GM12878 (cell line): ENCODE data around the gene PPP1R14B. TPM values are rescaled to one million over a fixed set of nuclear protein-coding genes. Genes with fewer than 3 reads are reported as not detected.

Experiments
- ATAC-seq: fragments of 200-7000 bp; cut with Tn5 transposase; 3 replicates; pipeline ENCODE4 v1.9.1; 2020; ENCODE audit warnings: mild to moderate bottlenecking, moderate library complexity
- BruUV-seq: library from RNA; stranded (reverse); fragments of 400-500 nt; replicated peaks from 2 replicates; lab custom pipeline; 2021; lab: Mats Ljungman, UMichigan
- CTCF ChIA-PET: fragments of 300-600 bp; sonication (Branson Sonifier 250); formaldehyde crosslinking; extraction: SDS; loops from one replicate; lab custom pipeline; 2021; ENCODE audit warnings: inconsistent platforms; lab: Yijun Ruan, JAX
- POLR2A ChIA-PET: fragments of 350-600 bp; formaldehyde crosslinking; extraction: SDS; loops from one replicate; lab custom pipeline; 2021; ENCODE audit warnings: inconsistent platforms; lab: Charles Lee
- RAD21 ChIA-PET: fragments of 300-600 bp; sonication (Branson Sonifier 250); formaldehyde crosslinking; loops from one replicate; lab custom pipeline; 2023; ENCODE audit warnings: antibody characterized with exemption; ENCODE audit not compliant: unreplicated experiment; lab: Charles Lee
- SMC1A ChIA-PET: fragments of 300-600 bp; sonication (Branson Sonifier 250); formaldehyde crosslinking; loops from one replicate; lab custom pipeline; 2023; ENCODE audit not compliant: unreplicated experiment, uncharacterized antibody; lab: Charles Lee
- DNase-seq: peaks from one replicate; pipeline ENCODE4 v3.0.0-alpha.2; 2011; ENCODE audit warnings: low read depth, low spot score
- FAIRE-seq: peaks from 3 replicates; lab custom pipeline; 2011; peaks lifted over from hg19 to GRCh38; lab: Jason Lieb, UNC
- H2AFZ ChIP-seq: 2 replicates; pipeline ENCODE4 v1.6.0; 2011; ENCODE audit warnings: low read depth, low read length, control low read depth; ENCODE audit not compliant: control insufficient read depth
- H3K27ac ChIP-seq: 2 replicates; pipeline ENCODE4 v1.5.1; 2011; ENCODE audit warnings: control low read depth; ENCODE audit not compliant: control insufficient read depth, insufficient read depth
- H3K27me3 ChIP-seq, 2 experiments: replicated peaks in 1 of 2; 2 replicates each; pipeline versions ENCODE4 v1.6.0 to v1.6.1; 2011; ENCODE audit warnings: low read length in 1 of 2; ENCODE audit not compliant: control insufficient read depth in 2 of 2, insufficient read depth in 2 of 2
- H3K36me3 ChIP-seq, 2 experiments: 2 replicates each; pipeline ENCODE4 v1.5.1; 2011; ENCODE audit warnings: low read length in 1 of 2; ENCODE audit not compliant: control insufficient read depth in 2 of 2, insufficient read depth in 2 of 2
- H3K4me1 ChIP-seq: 2 replicates; pipeline ENCODE4 v1.6.1; 2011; ENCODE audit warnings: mild to moderate bottlenecking, low read length, moderate library complexity, mixed read lengths; ENCODE audit not compliant: control insufficient read depth, insufficient read depth
- H3K4me2 ChIP-seq: 2 replicates; pipeline ENCODE4 v1.6.0; 2011; ENCODE audit warnings: control low read depth; ENCODE audit not compliant: control insufficient read depth, insufficient read depth
- H3K4me3 ChIP-seq: fragments of 200-600 bp; sonication (generic); 2 replicates; pipeline ENCODE4 v1.5.1; 2016
- H3K79me2 ChIP-seq: 2 replicates; pipeline ENCODE4 v1.6.0; 2011; ENCODE audit warnings: low read length; ENCODE audit not compliant: control insufficient read depth, insufficient read depth
- H3K9ac ChIP-seq: 2 replicates; pipeline ENCODE4 v1.8.0; 2011; ENCODE audit warnings: low read length, control low read depth, mixed read lengths; ENCODE audit not compliant: control insufficient read depth, insufficient read depth
- H3K9me3 ChIP-seq: replicated peaks from 3 replicates; pipeline ENCODE4 v1.5.1; 2011; ENCODE audit warnings: mild to moderate bottlenecking, low read length; ENCODE audit not compliant: control insufficient read depth, insufficient read depth
- H4K20me1 ChIP-seq: 2 replicates; pipeline ENCODE4 v1.6.0; 2011; ENCODE audit not compliant: control insufficient read depth, insufficient read depth
- ATF7 ChIP-seq: fragments of 450-650 bp; IDR thresholded peaks from 2 replicates; pipeline ENCODE4 v1.6.1; 2016; ENCODE audit warnings: low read depth, mild to moderate bottlenecking
- BCL11A ChIP-seq: IDR thresholded peaks from 2 replicates; pipeline ENCODE4 v1.6.1; 2011; ENCODE audit warnings: low read depth, low read length
- EGR1 ChIP-seq, 2 experiments: IDR thresholded peaks; 1 replicate in 1 of 2; 2 replicates in 1 of 2; pipeline ENCODE4 v1.6.1; 2011 to 2012; ENCODE audit warnings: low read depth in 2 of 2, low read length in 2 of 2, borderline replicate concordance in 1 of 2, mild to moderate bottlenecking in 1 of 2, moderate library complexity in 1 of 2
- FOS ChIP-seq: IDR thresholded peaks from 3 replicates; pipeline ENCODE4 v1.6.1; 2011; ENCODE audit warnings: borderline replicate concordance; ENCODE audit not compliant: insufficient read length; ENCODE audit errors: extremely low read depth
- FOXM1 ChIP-seq: IDR thresholded peaks from 2 replicates; pipeline ENCODE4 v1.6.1; 2012; ENCODE audit warnings: low read depth, mild to moderate bottlenecking, inconsistent platforms, low read length, moderate library complexity
- IKZF1 ChIP-seq: fragments of 450-650 bp; conservative IDR thresholded peaks from 2 replicates; pipeline ENCODE4 v1.6.1; 2017; ENCODE audit warnings: antibody characterized with exemption, mild to moderate bottlenecking
- JUNB ChIP-seq: IDR thresholded peaks from 2 replicates; pipeline ENCODE4 v1.6.1; 2016; ENCODE audit warnings: antibody characterized with exemption, mild to moderate bottlenecking
- MXI1 ChIP-seq: fragments of 150-350 bp; IDR thresholded peaks from 2 replicates; pipeline ENCODE4 v1.6.1; 2011; ENCODE audit warnings: low read depth, mild to moderate bottlenecking, inconsistent platforms, low read length, improper control_type of control experiment
- POLR2AphosphoS5 ChIP-seq: IDR thresholded peaks from 2 replicates; pipeline ENCODE4 v1.6.1; 2011; ENCODE audit warnings: mild to moderate bottlenecking, low read length, inconsistent platforms
- RUNX3 ChIP-seq: IDR thresholded peaks from 2 replicates; pipeline ENCODE4 v1.6.1; 2012; ENCODE audit warnings: low read length, inconsistent platforms
- SKIL ChIP-seq: fragments of 450-650 bp; IDR thresholded peaks from 2 replicates; pipeline ENCODE4 v1.6.1; 2017; ENCODE audit warnings: mild to moderate bottlenecking, low read depth, inconsistent platforms; ENCODE audit not compliant: poor library complexity, severe bottlenecking
- WGBS: methylation state at CpG from one replicate; pipeline ENCODE4 v1.1.6; 2016; ENCODE audit warnings: low lambda C conversion rate; ENCODE audit not compliant: insufficient replicate concordance, insufficient coverage; ENCODE audit errors: missing lambda C conversion rate; 5-methylcytosine and 5-hydroxymethylcytosine counted together
- in situ Hi-C: fragments of 300-500 bp; cut with MboI; formaldehyde crosslinking; loops from 9 replicates; pipeline ENCODE4 v1.14.3; 2018; ENCODE audit warnings: mixed read lengths
- intact Hi-C: fragments of 100-400 bp; cut with micrococcal nuclease; formaldehyde crosslinking; loops from one replicate; pipeline ENCODE4 v1.14.2; 2022; ENCODE audit not compliant: unreplicated experiment
- polyA plus RNA-seq, 11 experiments: library from polyadenylated mRNA; depleted of rRNA in 4 of 11; unstranded in 6 of 11; stranded (reverse) in 5 of 11; fragments of >200 nt; fragmentation: Nextera tagmentation in 4 of 11; fragmentation: Illumina TruSeq in 1 of 11; extraction: Ambion mirVana in 4 of 11; extraction: Trizol in 1 of 11; gene quantifications; 1 replicate in 1 of 11; 2 replicates in 10 of 11; pipeline versions ENCODE4 v1.2.1 to v1.2.3, GENCODE V29; 2011 to 2016; ENCODE audit warnings: inconsistent platforms in 2 of 11, missing spikeins in 2 of 11, low read depth in 1 of 11
- total RNA-seq, 4 experiments: library from RNA; depleted of rRNA in 3 of 4; stranded (reverse); fragments of >200 nt in 3 of 4; fragmentation: Illumina TruSeq in 1 of 4; extraction: Trizol in 1 of 4; gene quantifications; 2 replicates each; pipeline versions ENCODE4 v1.2.1 to v1.2.3, GENCODE V29; 2013 to 2021
- TF ChIP-seq, protein P1 (sequence below): fragments of 450-650 bp; IDR thresholded peaks from 2 replicates; pipeline ENCODE4 v1.6.1; 2017; ENCODE audit warnings: borderline replicate concordance
- TF ChIP-seq, protein P2 (sequence below): IDR thresholded peaks from 2 replicates; pipeline ENCODE4 v1.6.1; 2011; ENCODE audit warnings: borderline replicate concordance, low read depth, mild to moderate bottlenecking, moderate library complexity, mixed read lengths, low read length; ENCODE audit not compliant: insufficient read depth; ENCODE audit errors: extremely low read length

Gene PPP1R14B
- total and polyA plus RNA-seq, 10 of the 15 experiments (the other 5 are each of a cell fraction or from before 2014, with no cell fraction given) = 8.4 to 283 (median 124) TPM

DNA sequence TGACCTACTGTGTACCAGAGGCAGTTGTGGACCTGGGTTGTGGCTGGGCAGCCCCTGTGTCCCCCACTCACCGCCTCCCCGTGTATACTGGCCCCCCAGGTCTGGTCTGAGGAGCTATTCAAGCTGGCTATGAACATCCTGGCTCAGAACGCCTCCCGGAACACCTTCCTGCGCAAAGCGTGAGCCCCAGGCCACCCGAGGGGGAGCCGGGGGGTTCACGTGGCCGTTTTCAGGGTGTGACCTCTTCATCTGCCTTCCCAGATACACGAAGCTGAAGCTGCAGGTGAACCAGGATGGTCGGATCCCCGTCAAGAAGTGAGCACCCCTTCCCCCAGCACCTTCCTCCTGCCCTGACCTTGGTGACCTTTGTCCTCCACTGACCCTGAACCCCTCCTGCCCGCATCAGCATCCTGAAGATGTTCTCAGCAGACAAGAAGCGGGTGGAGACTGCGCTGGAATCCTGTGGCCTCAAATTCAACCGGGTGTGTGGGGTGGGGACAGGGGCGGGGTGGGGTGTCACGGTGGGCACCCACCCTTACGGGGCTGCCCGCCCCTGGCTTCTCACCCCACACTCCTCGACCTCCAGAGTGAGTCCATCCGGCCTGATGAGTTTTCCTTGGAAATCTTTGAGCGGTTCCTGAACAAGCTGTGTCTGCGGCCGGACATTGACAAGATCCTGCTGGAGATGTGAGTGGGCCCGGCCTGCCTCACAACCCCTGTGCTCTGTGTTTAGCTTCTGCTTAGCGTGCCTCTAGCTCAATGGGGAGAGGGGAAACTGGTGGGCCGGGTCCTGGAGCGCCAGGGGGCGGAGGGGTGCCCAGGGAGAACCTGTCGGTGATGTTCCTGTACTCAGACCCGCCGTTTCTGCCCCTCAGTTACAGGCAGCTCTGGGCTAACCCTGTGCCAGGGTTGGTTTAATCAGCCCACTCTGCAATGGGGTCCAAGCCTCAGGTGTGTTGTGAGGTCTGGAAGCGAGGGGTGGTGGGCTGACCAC, 8.7 kb upstream of the PPP1R14B start:
- Histone ChIP-seq H3K27ac (no peak overlapping the region), H3K27me3 (no peaks in the 10 kb centered on the region), H3K9me3 (no peaks in the 10 kb centered on the region), H3K36me3 (peaks cover 0 to 5% of the 10 kb centered on the region in 2 experiments; a peak in 2 of 4 replicates), H4K20me1 (no peaks in the 10 kb centered on the region), H3K4me1 (peaks cover 17% of the 10 kb centered on the region), H3K9ac (no peak overlapping the region), H3K4me3 (no peak overlapping the region), H3K4me2 (no peak overlapping the region), H2AFZ (no peak overlapping the region), H3K79me2 (no peaks in the 10 kb centered on the region; the same call in 1 of the 2 replicates)
- DNase-seq = no peak
- CTCF ChIA-PET = interaction anchor here (0.9 kb wide), 1 partner anchor 45 kb away, joined by 4 read pairs; the partner anchor contains the start of gene CATSPERZ
- in situ Hi-C loops = no loop called here
- FAIRE-seq = no peak
- no peak for ATAC-seq
- TF ChIP-seq POLR2AphosphoS5 (no peak), RUNX3 (no peak), JUNB (no peak), SKIL (no peak), MXI1 (no peak), ATF7 (no peak), BCL11A (no peak), FOXM1 (no peak), EGR1 (IDR thresholded peaks at IDR 0.05; ENCODE audit: borderline replicate concordance in 1 of 2, low read depth in 2 of 2, low read length in 2 of 2) (no peak), FOS (no peak), IKZF1 (no peak)
- TF ChIP-seq, protein P1, sequence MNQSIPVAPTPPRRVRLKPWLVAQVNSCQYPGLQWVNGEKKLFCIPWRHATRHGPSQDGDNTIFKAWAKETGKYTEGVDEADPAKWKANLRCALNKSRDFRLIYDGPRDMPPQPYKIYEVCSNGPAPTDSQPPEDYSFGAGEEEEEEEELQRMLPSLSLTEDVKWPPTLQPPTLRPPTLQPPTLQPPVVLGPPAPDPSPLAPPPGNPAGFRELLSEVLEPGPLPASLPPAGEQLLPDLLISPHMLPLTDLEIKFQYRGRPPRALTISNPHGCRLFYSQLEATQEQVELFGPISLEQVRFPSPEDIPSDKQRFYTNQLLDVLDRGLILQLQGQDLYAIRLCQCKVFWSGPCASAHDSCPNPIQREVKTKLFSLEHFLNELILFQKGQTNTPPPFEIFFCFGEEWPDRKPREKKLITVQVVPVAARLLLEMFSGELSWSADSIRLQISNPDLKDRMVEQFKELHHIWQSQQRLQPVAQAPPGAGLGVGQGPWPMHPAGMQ = no peak
- TF ChIP-seq, protein P2, sequence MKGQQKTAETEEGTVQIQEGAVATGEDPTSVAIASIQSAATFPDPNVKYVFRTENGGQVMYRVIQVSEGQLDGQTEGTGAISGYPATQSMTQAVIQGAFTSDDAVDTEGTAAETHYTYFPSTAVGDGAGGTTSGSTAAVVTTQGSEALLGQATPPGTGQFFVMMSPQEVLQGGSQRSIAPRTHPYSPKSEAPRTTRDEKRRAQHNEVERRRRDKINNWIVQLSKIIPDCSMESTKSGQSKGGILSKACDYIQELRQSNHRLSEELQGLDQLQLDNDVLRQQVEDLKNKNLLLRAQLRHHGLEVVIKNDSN = no peak
- POLR2A ChIA-PET = interaction anchor here (0.5 to 0.7 kb wide), 4 partner anchors 10 to 1439 kb away, joined by 3 read pairs; no protein-coding TSS in a partner anchor
- 87% methylated on average over 34 of the region's 35 CpGs for WGBS
- SMC1A ChIA-PET = no interaction called here
- intact Hi-C loops = no loop called here
- no TSS peak for BruUV-seq
- RAD21 ChIA-PET = no interaction called here
